Heart left ventricle (tissue), 13 donors: Measurements from ENCODE around the gene FNDC5.

Source experiments
- CTCF ChIP-seq, 12 donors: fragments of 200-600 bp; sonication (generic) in 4 of 12; IDR thresholded peaks; one replicate each; pipeline versions ENCODE4 v1.5.0 to v1.8.0; 2018 to 2022; ENCODE audit warnings: antibody characterized with exemption in 12 of 12, mild to moderate bottlenecking in 5 of 12
- POLR2A ChIP-seq, 2 donors: fragments of 450-650 bp; IDR thresholded peaks; one replicate each; pipeline ENCODE4 v1.6.1; 2017; ENCODE audit warnings: antibody characterized with exemption in 2 of 2, mild to moderate bottlenecking in 2 of 2, moderate library complexity in 2 of 2
- donor health status: ischemic (EF 13 %, LVEDD 7.1; RV severe dilation, severe dysfunction).
- donor health status: DM: no; HTN: yes; CAD: no.
- donor health status: DM: no; HTN: no; CAD: no.
- donor health status: ischemic (EF 25% LVEDD 6.9; RV normal size, moderate dysfunction).
- donor health status: ischemic (EF 25% LVEDD 5.7; RV mildly dilated, moderate dysfunction).
- donor health status: ischemic (EF 35%, LVEDD 5.7; RV mildly dilated, moderate dysfunction).
- donor health status: nonischemic (EF 11% LVEDD 7.7; RV severe dilation, severe dysfunction).
- donor health status: DM: yes; HTN: yes; CAD: no.
- donor health status: PGD.
- donor health status: ischemic (EF 29% LVEDD 5.4; RV normal size, mild dysfunction).
- donor health status: nonischemic (EF 23%, LVEDD 6.1; RV moderate dilation, normal function).

GRCh38 chr1:32885676-32886003, 14.9 kb upstream of the FNDC5 start:
- TF ChIP-seq CTCF (IDR thresholded peaks at IDR 0.05) (no peak), POLR2A (IDR thresholded peaks at IDR 0.05) (no peak)
